Astrocyte (in vitro differentiated cells and primary cell): Measurements from ENCODE around the gene TRRAP. TPM values are rescaled to one million over a fixed set of nuclear protein-coding genes. Genes with fewer than 3 reads are reported as not detected.
A peak's percentile ranks its signal among the peaks of the same experiment; 100 is the strongest.

Experiments used
- DNase-seq: peaks from one replicate; pipeline ENCODE4 v3.0.0-alpha.2; 2010; ENCODE audit warnings: low read depth
- FAIRE-seq: peaks from 2 replicates; lab custom pipeline; 2011; peaks lifted over from hg19 to GRCh38; lab: Jason Lieb, UNC
- H2AFZ ChIP-seq: 2 replicates; pipeline ENCODE4 v1.6.0; 2012; ENCODE audit warnings: low read depth, low read length, inconsistent platforms
- H3K27ac ChIP-seq: 2 replicates; pipeline ENCODE4 v1.5.1; 2011; ENCODE audit warnings: low read depth, low read length, inconsistent platforms
- H3K27me3 ChIP-seq: 2 replicates; pipeline ENCODE4 v1.6.0; 2011; ENCODE audit warnings: low read length, inconsistent platforms; ENCODE audit not compliant: insufficient read depth
- H3K36me3 ChIP-seq: 2 replicates; pipeline ENCODE4 v1.5.1; 2011; ENCODE audit warnings: low read length, inconsistent platforms; ENCODE audit not compliant: insufficient read depth
- H3K4me1 ChIP-seq: 2 replicates; pipeline ENCODE4 v1.5.1; 2011; ENCODE audit warnings: low read length, inconsistent platforms; ENCODE audit not compliant: insufficient read depth
- H3K4me2 ChIP-seq: 2 replicates; pipeline ENCODE4 v1.6.0; 2012; ENCODE audit warnings: low read length, inconsistent platforms
- H3K4me3 ChIP-seq: 2 replicates; pipeline ENCODE4 v1.5.1; 2011; ENCODE audit warnings: low read depth, mild to moderate bottlenecking, low read length, inconsistent platforms; ENCODE audit not compliant: insufficient read depth
- H3K79me2 ChIP-seq: 2 replicates; pipeline ENCODE4 v1.6.0; 2012; ENCODE audit warnings: mild to moderate bottlenecking, low read length, inconsistent platforms; ENCODE audit not compliant: insufficient read depth
- H3K9ac ChIP-seq: 2 replicates; pipeline ENCODE4 v1.6.0; 2012; ENCODE audit warnings: mild to moderate bottlenecking, low read length, inconsistent platforms
- H3K9me3 ChIP-seq: 2 replicates; pipeline ENCODE4 v1.5.1; 2012; ENCODE audit warnings: low read depth, mild to moderate bottlenecking, low read length, inconsistent platforms; ENCODE audit not compliant: insufficient read depth
- H4K20me1 ChIP-seq: 2 replicates; pipeline ENCODE4 v1.6.0; 2012; ENCODE audit warnings: low read length, inconsistent platforms; ENCODE audit not compliant: insufficient read depth
- H3K27ac Mint-ChIP-seq: one replicate; pipeline ENCODE4 v1.8.0; 2021; ENCODE audit warnings: mild to moderate bottlenecking, mixed read lengths; ENCODE audit not compliant: unreplicated experiment
- H3K27me3 Mint-ChIP-seq: one replicate; pipeline ENCODE4 v1.8.0; 2021; ENCODE audit warnings: low read depth, mixed read lengths; ENCODE audit not compliant: unreplicated experiment
- H3K36me3 Mint-ChIP-seq: one replicate; pipeline ENCODE4 v1.8.0; 2021; ENCODE audit warnings: low read depth, mixed read lengths; ENCODE audit not compliant: unreplicated experiment
- H3K4me1 Mint-ChIP-seq: one replicate; pipeline ENCODE4 v1.8.0; 2021; ENCODE audit warnings: low read depth, mixed read lengths; ENCODE audit not compliant: unreplicated experiment
- H3K4me3 Mint-ChIP-seq: one replicate; pipeline ENCODE4 v1.8.0; 2021; ENCODE audit warnings: mild to moderate bottlenecking, moderate library complexity, mixed read lengths; ENCODE audit not compliant: unreplicated experiment
- H3K9me3 Mint-ChIP-seq: one replicate; pipeline ENCODE4 v1.8.0; 2021; ENCODE audit warnings: mild to moderate bottlenecking, mixed read lengths; ENCODE audit not compliant: unreplicated experiment
- EZH2 ChIP-seq: IDR thresholded peaks from 2 replicates; pipeline ENCODE4 v1.6.1; 2012; ENCODE audit warnings: mild to moderate bottlenecking, low read length, inconsistent platforms; ENCODE audit not compliant: insufficient read depth
- total RNA-seq: library from RNA; stranded (reverse); gene quantifications from 2 replicates; pipeline ENCODE4 v1.2.1, GENCODE V29; 2021
- TF ChIP-seq, protein P1 (sequence below): IDR thresholded peaks from 2 replicates; pipeline ENCODE4 v1.5.1; 2011; ENCODE audit warnings: low read depth, mild to moderate bottlenecking, inconsistent platforms, low read length, moderate library complexity; ENCODE audit not compliant: insufficient read depth

The TRRAP gene
- total RNA-seq, 1 donor from 2014 or later: 33.5 TPM

DNA sequence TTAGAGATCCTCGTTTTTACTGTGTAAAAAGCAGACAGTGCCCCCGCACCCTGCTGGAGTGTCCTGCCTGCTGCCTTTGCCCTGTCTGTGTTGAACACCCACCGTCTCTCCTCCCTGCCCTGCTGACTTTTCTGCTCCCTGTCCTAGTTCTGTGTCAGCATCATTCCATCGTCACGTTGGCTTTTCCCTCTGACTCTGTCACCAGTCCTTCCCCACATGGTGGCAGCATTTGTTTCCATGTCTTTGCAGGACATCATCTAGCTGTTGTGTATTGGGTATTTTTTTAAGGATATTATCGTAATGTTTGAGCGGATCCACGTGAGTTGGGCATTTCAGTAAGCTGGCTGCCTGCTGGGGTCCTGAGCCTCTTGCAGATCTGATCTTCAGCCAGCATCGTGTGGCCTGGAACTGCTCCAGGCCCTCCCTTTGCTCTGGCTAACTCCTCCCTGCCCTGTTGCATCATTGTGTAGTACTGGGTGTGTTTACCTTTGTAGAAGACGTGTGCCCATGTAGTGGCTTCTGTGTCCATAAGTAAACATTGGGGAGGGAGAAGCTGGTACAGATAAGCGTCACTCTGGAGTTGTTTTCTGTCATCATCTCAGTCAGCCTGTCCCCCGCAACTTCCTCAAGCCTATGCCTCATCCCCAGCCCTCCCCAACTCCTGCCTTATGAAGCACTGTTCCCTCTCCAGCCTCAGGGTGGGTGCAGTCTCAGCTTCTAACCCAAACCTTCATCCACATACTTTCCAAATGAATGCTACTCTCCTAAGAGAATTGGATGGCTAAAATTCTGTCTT, 44.3 kb downstream of the TRRAP start:
- Mint-ChIP-seq H3K36me3 (peaks cover 18% of the 10 kb centered on the region), H3K27me3 (no peaks in the 10 kb centered on the region), H3K27ac (peak overlapping the region; percentile 71), H3K9me3 (no peaks in the 10 kb centered on the region), H3K4me3 (no peak overlapping the region), H3K4me1 (peaks cover 4% of the 10 kb centered on the region)
- Histone ChIP-seq H3K27me3 (no peaks in the 10 kb centered on the region), H3K36me3 (peaks cover 46% of the 10 kb centered on the region), H3K9ac (no peak overlapping the region), H3K9me3 (no peaks in the 10 kb centered on the region), H2AFZ (no peak overlapping the region), H3K4me2 (no peak overlapping the region), H3K27ac (no peak overlapping the region), H3K4me1 (peaks cover 6% of the 10 kb centered on the region), H3K79me2 (peaks cover 6% of the 10 kb centered on the region), H4K20me1 (peaks cover 27% of the 10 kb centered on the region), H3K4me3 (no peak overlapping the region)
- FAIRE-seq (no peak), DNase-seq (peak; percentile 35)
- TF ChIP-seq EZH2: no peak
- TF ChIP-seq, protein P1, sequence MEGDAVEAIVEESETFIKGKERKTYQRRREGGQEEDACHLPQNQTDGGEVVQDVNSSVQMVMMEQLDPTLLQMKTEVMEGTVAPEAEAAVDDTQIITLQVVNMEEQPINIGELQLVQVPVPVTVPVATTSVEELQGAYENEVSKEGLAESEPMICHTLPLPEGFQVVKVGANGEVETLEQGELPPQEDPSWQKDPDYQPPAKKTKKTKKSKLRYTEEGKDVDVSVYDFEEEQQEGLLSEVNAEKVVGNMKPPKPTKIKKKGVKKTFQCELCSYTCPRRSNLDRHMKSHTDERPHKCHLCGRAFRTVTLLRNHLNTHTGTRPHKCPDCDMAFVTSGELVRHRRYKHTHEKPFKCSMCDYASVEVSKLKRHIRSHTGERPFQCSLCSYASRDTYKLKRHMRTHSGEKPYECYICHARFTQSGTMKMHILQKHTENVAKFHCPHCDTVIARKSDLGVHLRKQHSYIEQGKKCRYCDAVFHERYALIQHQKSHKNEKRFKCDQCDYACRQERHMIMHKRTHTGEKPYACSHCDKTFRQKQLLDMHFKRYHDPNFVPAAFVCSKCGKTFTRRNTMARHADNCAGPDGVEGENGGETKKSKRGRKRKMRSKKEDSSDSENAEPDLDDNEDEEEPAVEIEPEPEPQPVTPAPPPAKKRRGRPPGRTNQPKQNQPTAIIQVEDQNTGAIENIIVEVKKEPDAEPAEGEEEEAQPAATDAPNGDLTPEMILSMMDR: no peak

DNA sequence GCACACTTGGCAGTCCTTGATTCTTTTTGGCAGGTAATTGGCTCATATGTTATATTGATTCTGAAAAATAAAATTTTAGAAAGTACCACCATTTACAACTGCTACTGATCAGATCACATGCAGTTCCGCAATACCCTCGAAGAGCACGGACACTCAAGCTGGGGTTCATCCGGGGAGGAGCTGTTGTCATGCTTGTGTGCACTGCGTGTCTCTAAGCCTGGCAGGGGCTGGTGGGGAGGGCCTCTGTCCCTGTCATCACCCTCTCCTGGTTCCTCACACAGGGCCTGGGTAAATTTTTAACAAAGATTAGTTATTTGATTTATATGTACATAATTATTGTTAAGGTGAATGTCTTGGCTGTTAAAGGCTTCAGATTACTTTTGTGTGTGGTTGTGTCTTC, 45.2 kb downstream of the TRRAP start:
- H3K4me1 Mint-ChIP-seq: peaks cover 4% of the 10 kb centered on the region
- H4K20me1 ChIP-seq: peaks cover 29% of the 10 kb centered on the region
- H3K4me3 Mint-ChIP-seq: no peak overlapping the region
- no peaks in the 10 kb centered on the region for H3K9me3 Mint-ChIP-seq
- peaks cover 6% of the 10 kb centered on the region for H3K4me1 ChIP-seq
- DNase-seq: no peak
- no peaks in the 10 kb centered on the region for H3K27me3 ChIP-seq
- H3K9ac ChIP-seq: no peak overlapping the region
- H3K36me3 Mint-ChIP-seq: peaks cover 19% of the 10 kb centered on the region
- H3K4me3 ChIP-seq: no peak overlapping the region
- peak overlapping the region; percentile 8 for H3K27ac Mint-ChIP-seq
- FAIRE-seq: no peak
- H3K27me3 Mint-ChIP-seq: no peaks in the 10 kb centered on the region
- H3K4me2 ChIP-seq: no peak overlapping the region
- no peak overlapping the region for H2AFZ ChIP-seq
- no peaks in the 10 kb centered on the region for H3K9me3 ChIP-seq
- no peak for TF ChIP-seq EZH2
- TF ChIP-seq, protein P1: no peak
- no peak overlapping the region for H3K27ac ChIP-seq
- H3K79me2 ChIP-seq: peaks cover 6% of the 10 kb centered on the region
- peaks cover 52% of the 10 kb centered on the region for H3K36me3 ChIP-seq

DNA sequence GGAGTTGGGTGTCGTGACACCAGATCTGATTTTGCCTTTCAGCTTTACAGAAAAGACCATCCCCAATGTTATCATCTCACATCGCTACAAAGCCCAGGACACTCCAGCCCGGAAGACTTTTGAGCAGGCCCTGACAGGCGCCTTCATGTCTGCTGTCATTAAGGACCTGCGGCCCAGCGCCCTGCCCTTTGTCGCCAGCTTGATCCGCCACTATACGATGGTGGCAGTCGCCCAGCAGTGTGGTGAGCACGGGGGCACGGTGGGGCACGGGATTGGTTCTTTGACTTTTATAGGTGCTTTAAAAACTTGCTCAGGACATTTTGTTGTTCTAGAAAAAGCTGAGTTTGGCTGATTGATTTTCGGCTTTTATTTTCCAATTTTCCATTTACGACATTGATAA, 48.8 kb downstream of the TRRAP start:
- DNase-seq (no peak), FAIRE-seq (no peak)
- Histone ChIP-seq H3K79me2 (peaks cover 6% of the 10 kb centered on the region), H3K27ac (no peak overlapping the region), H3K9ac (no peak overlapping the region), H3K4me2 (no peak overlapping the region), H3K4me1 (peaks cover 6% of the 10 kb centered on the region), H3K27me3 (no peaks in the 10 kb centered on the region), H3K36me3 (peaks cover 64% of the 10 kb centered on the region), H2AFZ (no peak overlapping the region), H4K20me1 (peaks cover 18% of the 10 kb centered on the region), H3K9me3 (no peaks in the 10 kb centered on the region), H3K4me3 (no peak overlapping the region)
- Mint-ChIP-seq H3K27ac (no peak overlapping the region), H3K36me3 (peaks cover 27% of the 10 kb centered on the region), H3K4me1 (peaks cover 4% of the 10 kb centered on the region), H3K4me3 (no peak overlapping the region), H3K9me3 (no peaks in the 10 kb centered on the region), H3K27me3 (no peaks in the 10 kb centered on the region)
- TF ChIP-seq, protein P1: no peak
- TF ChIP-seq EZH2: no peak
